GM18861 (cell line): ENCODE measurements around the gene TRNT1.

Experiments
- ATAC-seq: cut with Tn5 transposase; IDR thresholded peaks from one replicate; pipeline ENCODE4 v1.9.1; 2021; ENCODE audit not compliant: unreplicated experiment

Gene TRNT1

GRCh38 chr3:3177861-3178497 lies 51.2 kb downstream of the TRNT1 start:
- no peak for ATAC-seq

GRCh38 chr3:3178498-3179328 lies 52.0 kb downstream of the TRNT1 start:
- ATAC-seq: no peak

- peak; percentile 98 for ATAC-seq
Measured at GRCh38 chr3:3179407-3180094, 52.8 kb downstream of the TRNT1 start, which contains the start of gene CRBN. Gene CRBN (minus strand): TSS chr3:3179691. CDS start chr3:3179687, 4 bp downstream.

- no peak for ATAC-seq
Measured at GRCh38 chr3:3180456-3180855, 53.7 kb downstream of the TRNT1 start.

- ATAC-seq: no peak
Measured at GRCh38 chr3:3184876-3185275, 58.1 kb downstream of the TRNT1 start.

- ATAC-seq: no peak
Measured at GRCh38 chr3:3189102-3189727, 62.5 kb downstream of the TRNT1 start.

- no peak for ATAC-seq
Measured at GRCh38 chr3:3189961-3190360, 63.2 kb downstream of the TRNT1 start.

GRCh38 chr3:3191675-3192285 lies 65.0 kb downstream of the TRNT1 start:
- no peak for ATAC-seq

GRCh38 chr3:3192286-3192675 lies 65.5 kb downstream of the TRNT1 start:
- no peak for ATAC-seq

GRCh38 chr3:3194861-3195260 lies 68.1 kb downstream of the TRNT1 start:
- no peak for ATAC-seq

GRCh38 chr3:3196148-3196861 lies 69.6 kb downstream of the TRNT1 start:
- no peak for ATAC-seq
